Mammary epithelial cell (primary cell): ENCODE results near the gene DDX39A.

Source experiments
- CTCF ChIP-seq, 2 donors: IDR thresholded peaks in 1 of 2; conservative IDR thresholded peaks in 1 of 2; 2 replicates each; pipeline ENCODE4 v1.5.1; 2011 to 2012; ENCODE audit warnings: inconsistent platforms in 2 of 2, low read length in 2 of 2, mild to moderate bottlenecking in 2 of 2, control low read depth in 1 of 2, low read depth in 1 of 2; ENCODE audit not compliant: insufficient read depth in 1 of 2; ENCODE audit errors: extremely low read depth in 1 of 2
- EZH2 ChIP-seq: IDR thresholded peaks from 2 replicates; pipeline ENCODE4 v1.6.1; 2012; ENCODE audit warnings: low read length, inconsistent platforms, borderline replicate concordance

GRCh38 chr19:14405758-14406644, 13.1 kb downstream of the DDX39A start:
- peak; percentile 44 to 84 for TF ChIP-seq CTCF (conservative IDR thresholded peaks at IDR 0.05 in 1 of 2, IDR thresholded peaks at IDR 0.05 in 1 of 2; ENCODE audit: extremely low read depth in 1 of 2, insufficient read depth in 1 of 2, low read depth in 1 of 2, low read length in 2 of 2)
- no peak for TF ChIP-seq EZH2
